Type B pancreatic cell (in vitro differentiated cells): Measurements from ENCODE around the gene ATRN. TPM values are rescaled to one million over a fixed set of nuclear protein-coding genes. Genes with fewer than 3 reads are reported as not detected.

ENCODE experiments used
- DNase-seq: peaks from one replicate; pipeline ENCODE4 v3.0.0; 2021; ENCODE audit warnings: mixed read lengths; ENCODE audit not compliant: unreplicated experiment; ENCODE audit errors: extremely low spot score
- H3K27ac Mint-ChIP-seq: 2 replicates; pipeline ENCODE4 v1.8.0; 2021; ENCODE audit warnings: mild to moderate bottlenecking, mixed read lengths
- H3K27me3 Mint-ChIP-seq: 2 replicates; pipeline ENCODE4 v1.8.0; 2021; ENCODE audit warnings: mixed read lengths
- H3K36me3 Mint-ChIP-seq: 2 replicates; pipeline ENCODE4 v1.8.0; 2021; ENCODE audit warnings: mixed read lengths
- H3K4me1 Mint-ChIP-seq: one replicate; pipeline ENCODE4 v1.8.0; 2021; ENCODE audit warnings: mixed read lengths; ENCODE audit not compliant: unreplicated experiment
- H3K4me3 Mint-ChIP-seq: 2 replicates; pipeline ENCODE4 v1.8.0; 2021; ENCODE audit warnings: mild to moderate bottlenecking, mixed read lengths
- H3K9me3 Mint-ChIP-seq: 2 replicates; pipeline ENCODE4 v1.8.0; 2021; ENCODE audit warnings: mixed read lengths
- CTCF ChIP-seq: fragments of 200-600 bp; sonication (generic); conservative IDR thresholded peaks from 2 replicates; pipeline ENCODE4 v1.5.0; 2021; ENCODE audit warnings: antibody characterized with exemption, mild to moderate bottlenecking
- total RNA-seq: library from RNA; stranded (reverse); gene quantifications from 2 replicates; pipeline ENCODE4 v1.2.1, GENCODE V29; 2021; ENCODE audit warnings: low replicate concordance

ATRN gene
- total RNA-seq, 1 donor from 2014 or later, result 36.9 TPM

DNA sequence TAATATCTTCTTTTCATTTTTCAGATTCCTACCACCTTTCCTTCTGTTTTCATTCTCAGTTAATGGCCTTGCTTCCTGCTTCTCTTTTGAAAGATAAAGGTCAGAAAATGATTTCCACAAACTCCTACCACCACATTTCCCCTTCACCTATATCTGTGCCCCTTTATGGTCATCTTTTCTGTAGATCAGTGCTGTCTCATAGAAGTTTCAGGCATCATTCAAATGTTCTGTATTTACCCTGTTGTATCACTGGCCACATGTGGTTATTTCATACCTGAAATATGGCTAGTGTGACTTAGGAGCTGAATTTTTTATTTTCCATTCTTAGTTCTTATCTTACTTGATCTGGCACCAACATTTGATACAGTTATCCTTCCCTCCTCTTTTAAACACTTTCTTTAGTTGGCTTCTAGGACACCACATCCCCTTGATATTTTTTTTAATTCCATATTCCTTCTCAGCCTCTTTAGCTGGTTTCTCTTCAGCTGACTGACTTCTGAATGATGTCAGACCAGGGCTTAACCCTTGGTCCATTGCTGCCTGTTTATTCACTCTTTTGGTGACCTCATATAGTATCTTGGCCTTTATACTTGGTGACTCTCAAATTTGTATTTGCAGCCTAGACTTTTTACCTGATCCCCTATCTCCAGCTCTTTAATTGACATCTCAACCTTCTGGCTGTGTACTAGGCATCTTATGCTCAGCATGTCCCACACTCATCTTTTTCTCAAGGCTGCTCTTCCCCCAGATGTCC, 81.0 kb downstream of the ATRN start:
- Mint-ChIP-seq H3K9me3 (no peaks in the 10 kb centered on the region), H3K4me1 (no peaks in the 10 kb centered on the region), H3K27me3 (no peaks in the 10 kb centered on the region), H3K36me3 (peaks cover 12% of the 10 kb centered on the region), H3K27ac (no peak overlapping the region), H3K4me3 (no peak overlapping the region)
- TF ChIP-seq CTCF, result no peak
- no peak for DNase-seq

DNA sequence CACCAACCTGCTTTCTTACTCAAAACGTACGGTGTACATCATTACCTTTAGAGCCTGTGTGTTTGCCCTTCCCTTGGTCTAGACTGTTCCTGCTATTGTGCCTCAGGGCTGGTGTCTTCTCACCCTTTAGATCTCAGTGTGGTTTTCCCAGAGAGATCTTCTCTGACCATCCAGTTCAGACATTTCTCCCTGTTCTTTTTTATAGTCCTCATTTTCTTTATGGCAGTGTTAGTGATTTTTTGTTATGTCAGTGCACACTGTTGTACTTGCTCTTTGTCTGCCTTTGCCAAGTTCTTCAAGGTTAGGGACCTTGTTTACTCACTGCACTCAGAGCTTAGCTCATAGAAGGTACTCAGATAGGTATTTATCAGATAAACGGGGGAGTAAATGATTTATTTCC, 82.8 kb downstream of the ATRN start:
- Mint-ChIP-seq H3K27me3 (no peaks in the 10 kb centered on the region), H3K36me3 (peaks cover 8% of the 10 kb centered on the region), H3K4me1 (no peaks in the 10 kb centered on the region), H3K9me3 (no peaks in the 10 kb centered on the region), H3K4me3 (no peak overlapping the region), H3K27ac (no peak overlapping the region)
- DNase-seq, result no peak
- no peak for TF ChIP-seq CTCF

- Mint-ChIP-seq H3K27ac (no peak overlapping the region), H3K9me3 (no peaks in the 10 kb centered on the region), H3K27me3 (no peaks in the 10 kb centered on the region), H3K4me1 (no peaks in the 10 kb centered on the region), H3K4me3 (no peak overlapping the region), H3K36me3 (peaks cover 13% of the 10 kb centered on the region)
- no peak for TF ChIP-seq CTCF
- DNase-seq, result no peak
Measured at GRCh38 chr20:3557237-3557785, 86.5 kb downstream of the ATRN start.

GRCh38 chr20:3559231-3559630, 88.4 kb downstream of the ATRN start:
- no peaks in the 10 kb centered on the region for H3K9me3 Mint-ChIP-seq
- H3K27me3 Mint-ChIP-seq, result no peaks in the 10 kb centered on the region
- DNase-seq, result no peak
- H3K27ac Mint-ChIP-seq, result no peak overlapping the region
- H3K4me3 Mint-ChIP-seq, result no peak overlapping the region
- peaks cover 9% of the 10 kb centered on the region for H3K36me3 Mint-ChIP-seq
- H3K4me1 Mint-ChIP-seq, result no peaks in the 10 kb centered on the region
- no peak for TF ChIP-seq CTCF

DNA sequence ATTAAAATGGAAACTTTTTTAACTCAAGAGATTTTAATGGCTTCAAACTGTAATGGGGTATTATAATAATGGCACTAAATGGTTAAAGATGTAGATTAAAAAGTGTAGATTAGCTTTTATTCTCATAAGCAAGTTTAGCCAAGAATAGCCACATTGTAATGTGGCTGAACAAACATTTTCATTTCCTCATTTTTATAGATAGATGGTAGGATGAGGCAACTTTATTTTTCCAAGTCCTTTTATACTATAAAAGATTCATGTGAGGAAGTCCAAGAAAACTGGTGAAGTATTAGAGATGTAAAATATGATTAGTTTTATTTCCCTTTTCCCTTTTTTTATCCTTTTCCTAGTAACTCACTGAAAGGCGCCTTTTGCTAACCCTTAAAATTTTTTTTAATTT, 88.8 kb downstream of the ATRN start:
- no peak for TF ChIP-seq CTCF

More for the DNA sequence above, 88.8 kb downstream of the ATRN start:
- Mint-ChIP-seq H3K27me3 (no peaks in the 10 kb centered on the region), H3K9me3 (no peaks in the 10 kb centered on the region), H3K36me3 (peaks cover 9% of the 10 kb centered on the region), H3K27ac (no peak overlapping the region), H3K4me3 (no peak overlapping the region), H3K4me1 (no peaks in the 10 kb centered on the region)
- DNase-seq, result no peak
